IMR-90 (cell line): Measurements from ENCODE around the gene ABCB4. TPM values are rescaled to one million over a fixed set of nuclear protein-coding genes. Genes with fewer than 3 reads are reported as not detected.

ENCODE experiments used
- ATAC-seq: fragments of 200-7000 bp; cut with Tn5 transposase; 2 replicates; pipeline ENCODE4 v1.9.1; 2020; ENCODE audit warnings: low read depth, mild to moderate bottlenecking, moderate library complexity
- BruUV-seq: library from RNA; stranded (reverse); fragments of 400-500 nt; replicated peaks from 2 replicates; lab custom pipeline; 2021; lab: Mats Ljungman, UMichigan
- CTCF ChIA-PET: fragments of 300-600 bp; formaldehyde crosslinking; extraction: SDS; loops from one replicate; lab custom pipeline; 2021; ENCODE audit warnings: antibody characterized with exemption; lab: Yijun Ruan, JAX
- POLR2A ChIA-PET: fragments of 300-600 bp; sonication (Branson Sonifier 250); formaldehyde crosslinking; loops from one replicate; lab custom pipeline; 2022; ENCODE audit warnings: antibody characterized with exemption; ENCODE audit not compliant: unreplicated experiment; lab: Charles Lee
- DNase-seq: peaks from one replicate; pipeline ENCODE4 v3.0.0; 2013
- H2AFZ ChIP-seq: replicated peaks from 2 replicates; pipeline ENCODE3; 2013; ENCODE audit warnings: low read length, mild to moderate bottlenecking; ENCODE audit not compliant: poor library complexity
- H2AK5ac ChIP-seq: 2 replicates; pipeline ENCODE4 v1.6.1; 2013; ENCODE audit warnings: low read depth, low read length, inconsistent platforms
- H2AK9ac ChIP-seq: replicated peaks from 2 replicates; pipeline ENCODE3; 2013; ENCODE audit warnings: mild to moderate bottlenecking, low read depth, low read length, moderate library complexity; ENCODE audit not compliant: poor library complexity
- H2BK120ac ChIP-seq: 2 replicates; pipeline ENCODE4 v1.6.1; 2013; ENCODE audit warnings: low read depth, low read length, inconsistent platforms
- H2BK15ac ChIP-seq: 3 replicates; pipeline ENCODE4 v1.6.1; 2013; ENCODE audit warnings: low read depth, low read length, inconsistent platforms
- H2BK20ac ChIP-seq: 2 replicates; pipeline ENCODE4 v1.6.1; 2013; ENCODE audit warnings: low read depth, mild to moderate bottlenecking, inconsistent platforms, low read length, moderate library complexity
- H2BK5ac ChIP-seq: 2 replicates; pipeline ENCODE4 v1.6.1; 2013; ENCODE audit warnings: mild to moderate bottlenecking, low read depth, low read length, inconsistent platforms; ENCODE audit not compliant: poor library complexity, severe bottlenecking
- H3K14ac ChIP-seq: replicated peaks from 2 replicates; pipeline ENCODE4 v1.6.1; 2013; ENCODE audit warnings: low read depth, low read length, inconsistent platforms
- H3K18ac ChIP-seq: 2 replicates; pipeline ENCODE4 v1.6.1; 2013; ENCODE audit warnings: low read depth, low read length, control low read depth
- H3K23ac ChIP-seq: 2 replicates; pipeline ENCODE4 v1.6.1; 2013; ENCODE audit warnings: low read depth, low read length, inconsistent platforms
- H3K27ac ChIP-seq: 2 replicates; pipeline ENCODE4 v1.5.1; 2013; ENCODE audit warnings: mild to moderate bottlenecking, control low read depth, low read length; ENCODE audit not compliant: insufficient read depth
- H3K27me3 ChIP-seq: 2 replicates; pipeline ENCODE4 v1.6.1; 2013; ENCODE audit warnings: low read length; ENCODE audit not compliant: control insufficient read depth, insufficient read depth
- H3K36me3 ChIP-seq: 2 replicates; pipeline ENCODE4 v1.6.1; 2013; ENCODE audit warnings: low read length, mixed read lengths; ENCODE audit not compliant: control insufficient read depth, insufficient read depth
- H3K4ac ChIP-seq: 2 replicates; pipeline ENCODE4 v1.6.1; 2013; ENCODE audit warnings: low read depth, low read length, inconsistent platforms
- H3K4me1 ChIP-seq: 2 replicates; pipeline ENCODE4 v1.6.1; 2013; ENCODE audit warnings: low read length, mixed read lengths; ENCODE audit not compliant: control insufficient read depth, insufficient read depth
- H3K4me2 ChIP-seq: 2 replicates; pipeline ENCODE4 v1.6.1; 2013; ENCODE audit warnings: low read depth, mild to moderate bottlenecking, control low read depth, low read length, moderate library complexity
- H3K4me3 ChIP-seq: 2 replicates; pipeline ENCODE4 v1.5.1; 2013; ENCODE audit warnings: low read depth, mild to moderate bottlenecking, control low read depth, low read length, moderate library complexity; ENCODE audit not compliant: insufficient read depth
- H3K56ac ChIP-seq: 2 replicates; pipeline ENCODE4 v1.6.1; 2013; ENCODE audit warnings: low read length, inconsistent platforms; ENCODE audit not compliant: insufficient read depth; ENCODE audit errors: extremely low read depth
- H3K79me1 ChIP-seq, 2 experiments: 2 replicates each; pipeline ENCODE4 v1.6.1; 2013; ENCODE audit warnings: low read length in 2 of 2, inconsistent platforms in 1 of 2, low read depth in 1 of 2
- H3K9ac ChIP-seq: 2 replicates; pipeline ENCODE4 v1.6.1; 2013; ENCODE audit warnings: low read depth, low read length, control low read depth
- H3K9me1 ChIP-seq: 2 replicates; pipeline ENCODE4 v1.6.1; 2013; ENCODE audit warnings: low read length, inconsistent platforms; ENCODE audit not compliant: insufficient read depth
- H3K9me3 ChIP-seq: 2 replicates; pipeline ENCODE4 v1.6.1; 2013; ENCODE audit warnings: low read length; ENCODE audit not compliant: control insufficient read depth, insufficient read depth
- H4K20me1 ChIP-seq: 2 replicates; pipeline ENCODE4 v1.6.1; 2013; ENCODE audit warnings: low read length, inconsistent platforms; ENCODE audit not compliant: insufficient read depth
- H4K5ac ChIP-seq: 2 replicates; pipeline ENCODE4 v1.6.1; 2013; ENCODE audit warnings: mild to moderate bottlenecking, low read depth, low read length, control low read depth
- H4K8ac ChIP-seq, 2 experiments: 2 replicates each; pipeline ENCODE4 v1.6.1; 2013; ENCODE audit warnings: low read depth in 2 of 2, low read length in 2 of 2, control low read depth in 1 of 2, inconsistent platforms in 1 of 2
- H4K91ac ChIP-seq: 2 replicates; pipeline ENCODE4 v1.6.1; 2013; ENCODE audit warnings: low read depth, low read length, inconsistent platforms; ENCODE audit not compliant: insufficient read depth
- BHLHE40 ChIP-seq: fragments of 150-350 bp; IDR thresholded peaks from 2 replicates; pipeline ENCODE4 v1.6.1; 2016; ENCODE audit warnings: mild to moderate bottlenecking, low read depth, low read length
- NFE2L2 ChIP-seq: fragments of 150-350 bp; IDR thresholded peaks from 2 replicates; pipeline ENCODE4 v1.6.1; 2016; ENCODE audit warnings: low read depth, mild to moderate bottlenecking, low read length
- RAD21 ChIP-seq: IDR thresholded peaks from 2 replicates; pipeline ENCODE4 v1.6.1; 2012; ENCODE audit warnings: low read length, improper control_type of control experiment
- RCOR1 ChIP-seq: IDR thresholded peaks from 2 replicates; pipeline ENCODE4 v1.6.1; 2012; ENCODE audit warnings: mild to moderate bottlenecking, low read length, improper control_type of control experiment; ENCODE audit not compliant: insufficient replicate concordance
- WGBS, 2 experiments: methylation state at CpG; one replicate each; pipeline versions ENCODE4 v1.1.5 to v1.1.7; 2013; ENCODE audit warnings: missing lambda C conversion rate in 2 of 2; ENCODE audit not compliant: insufficient read length in 1 of 2; ENCODE audit errors: extremely low coverage in 2 of 2; 5-methylcytosine and 5-hydroxymethylcytosine counted together
- dilution Hi-C: fragments of 300-500 bp; cut with HindIII; formaldehyde crosslinking; loops from one replicate; pipeline ENCODE4 v1.14.3; 2018; ENCODE audit warnings: low sequenced_read_pairs; ENCODE audit not compliant: unreplicated experiment
- in situ Hi-C: fragments of 300-500 bp; cut with MboI; formaldehyde crosslinking; loops from 3 replicates; pipeline ENCODE4 v1.14.3; 2019; ENCODE audit warnings: low sequenced_read_pairs, inconsistent platforms, mixed read lengths
- intact Hi-C: fragments of 100-400 bp; cut with micrococcal nuclease; formaldehyde crosslinking; loops from 2 replicates; pipeline ENCODE4 v1.10.0; 2022
- polyA plus RNA-seq, 3 experiments: library from polyadenylated mRNA; depleted of rRNA; stranded (reverse); fragments of >200 nt; gene quantifications; 2 replicates each; pipeline ENCODE4 v1.2.3, GENCODE V29; 2012; ENCODE audit warnings: low replicate concordance in 1 of 3
- total RNA-seq: library from RNA; depleted of rRNA; stranded (reverse); fragments of >200 nt; gene quantifications from 2 replicates; pipeline ENCODE4 v1.2.3, GENCODE V29; 2012

ABCB4 gene
- total and polyA plus RNA-seq, 2 of the 4 experiments (the other 2 are of a cell fraction): not detected

DNA sequence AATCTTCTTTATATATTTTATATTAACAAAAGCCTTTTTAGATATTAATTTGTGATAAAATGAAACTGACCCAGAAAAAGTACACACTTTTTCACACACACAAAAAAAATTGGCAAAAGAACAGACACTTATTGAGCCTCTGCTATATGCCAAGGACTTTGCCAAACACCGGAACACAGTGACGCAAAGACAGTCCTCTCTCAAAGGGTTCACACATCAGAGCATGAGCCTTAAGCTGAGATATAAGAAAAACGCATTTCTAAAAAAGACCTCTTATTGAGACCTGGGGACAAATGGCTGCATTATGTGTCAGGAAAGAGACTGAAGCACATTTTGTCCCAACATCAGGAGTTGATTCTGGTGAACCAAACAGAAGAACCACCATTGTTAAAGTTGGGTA is 24.0 kb upstream of the ABCB4 start:
- Histone ChIP-seq H2BK15ac (no peak overlapping the region), H3K4ac (no peak overlapping the region), H2AFZ (no peak overlapping the region), H3K18ac (no peak overlapping the region), H4K5ac (no peak overlapping the region), H3K36me3 (no peaks in the 10 kb centered on the region), H3K23ac (no peak overlapping the region), H3K9me1 (no peaks in the 10 kb centered on the region), H3K9me3 (no peaks in the 10 kb centered on the region), H3K9ac (no peak overlapping the region), H4K91ac (no peak overlapping the region), H3K56ac (no peak overlapping the region), H2BK120ac (no peak overlapping the region), H2BK5ac (no peak overlapping the region), H3K4me3 (no peak overlapping the region), H4K8ac (no peak overlapping the region), H3K4me1 (no peaks in the 10 kb centered on the region), H2AK9ac (no peak overlapping the region), H3K27ac (no peak overlapping the region), H2BK20ac (no peak overlapping the region), H3K79me1 (no peaks in the 10 kb centered on the region), H3K4me2 (no peak overlapping the region), H3K27me3 (peaks cover 1% of the 10 kb centered on the region; the same call in 1 of the 2 replicates), H4K20me1 (no peaks in the 10 kb centered on the region), H2AK5ac (no peak overlapping the region), H3K14ac (no peak overlapping the region)
- in situ Hi-C loops (no loop called here), intact Hi-C loops (no loop called here), dilution Hi-C loops (no loop called here)
- ChIA-PET CTCF (no interaction called here), POLR2A (no interaction called here)
- ATAC-seq (no peak), DNase-seq (no peak)
- no TSS peak for BruUV-seq
- TF ChIP-seq RAD21 (no peak), RCOR1 (no peak), BHLHE40 (no peak), NFE2L2 (no peak)
- WGBS, 2 experiments: no CpG with 5 or more reads among the region's 3 CpGs
